ENCODE measurements around the gene MRPL19. TPM values are rescaled to one million over a fixed set of nuclear protein-coding genes. Genes with fewer than 3 reads are reported as not detected.
"Not testable (repeated sequence)": the region's sequence is repeated elsewhere in the genome, so short reads cannot be mapped to it uniquely, and the experiment has no call there.

Gene MRPL19
- total and polyA plus RNA-seq, 2 experiments from 2014 or later: 54.6 to 59.7 TPM

- no peaks in the 10 kb centered on the region for H3K36me3 ChIP-seq
- TF ChIP-seq CTCF (IDR thresholded peaks at IDR 0.05; ENCODE audit: low read depth, low read length): no peak
- no peaks in the 10 kb centered on the region for H3K4me1 ChIP-seq (ENCODE audit: low read depth)
- H3K4me3 ChIP-seq: no peak overlapping the region
- H3K9me3 ChIP-seq (ENCODE audit: low read depth): no peaks in the 10 kb centered on the region
- H3K27me3 ChIP-seq: no peaks in the 10 kb centered on the region
- H3K27ac ChIP-seq: no peak overlapping the region
- DNase-seq (ENCODE audit: low read depth in 1 of 2, low spot score in 1 of 2): no peak
These were observed 33.0 kb downstream of the MRPL19 start for GRCh38 chr2:75679556-75679955.

- no peak for TF ChIP-seq CTCF (IDR thresholded peaks at IDR 0.05; ENCODE audit: low read depth, low read length)
- Histone ChIP-seq H3K4me1 (ENCODE audit: low read depth) (no peaks in the 10 kb centered on the region), H3K27me3 (no peaks in the 10 kb centered on the region), H3K27ac (no peak overlapping the region), H3K4me3 (no peak overlapping the region), H3K36me3 (no peaks in the 10 kb centered on the region), H3K9me3 (ENCODE audit: low read depth) (no peaks in the 10 kb centered on the region)
- no peak for DNase-seq (ENCODE audit: low read depth in 1 of 2, low spot score in 1 of 2)
These were observed 33.8 kb downstream of the MRPL19 start for GRCh38 chr2:75680402-75680801.

GRCh38 chr2:75683430-75683829, 36.8 kb downstream of the MRPL19 start:
- not testable (repeated sequence) for H3K27ac ChIP-seq; H3K27me3 ChIP-seq; H3K4me1 ChIP-seq (ENCODE audit: low read depth); H3K9me3 ChIP-seq (ENCODE audit: low read depth); DNase-seq (ENCODE audit: low read depth in 1 of 2, low spot score in 1 of 2); H3K4me3 ChIP-seq
- H3K36me3 ChIP-seq: peaks cover 12% of the 10 kb centered on the region

- TF ChIP-seq CTCF (IDR thresholded peaks at IDR 0.05; ENCODE audit: low read depth, low read length): no peak
- Histone ChIP-seq H3K27me3 (no peaks in the 10 kb centered on the region), H3K4me3 (no peak overlapping the region), H3K27ac (no peak overlapping the region), H3K9me3 (ENCODE audit: low read depth) (no peaks in the 10 kb centered on the region), H3K36me3 (peaks cover 26% of the 10 kb centered on the region), H3K4me1 (ENCODE audit: low read depth) (no peaks in the 10 kb centered on the region)
- DNase-seq (ENCODE audit: low read depth in 1 of 2, low spot score in 1 of 2): no peak
These were observed 41.6 kb downstream of the MRPL19 start for GRCh38 chr2:75688196-75688595.

GRCh38 chr2:75698918-75699317, 52.3 kb downstream of the MRPL19 start:
- Histone ChIP-seq H3K36me3 (peaks cover 28% of the 10 kb centered on the region), H3K27me3 (no peaks in the 10 kb centered on the region), H3K4me3 (no peak overlapping the region), H3K4me1 (ENCODE audit: low read depth) (no peaks in the 10 kb centered on the region), H3K9me3 (ENCODE audit: low read depth) (no peaks in the 10 kb centered on the region), H3K27ac (no peak overlapping the region)
- TF ChIP-seq CTCF (IDR thresholded peaks at IDR 0.05; ENCODE audit: low read depth, low read length): no peak
- DNase-seq (ENCODE audit: low read depth in 1 of 2, low spot score in 1 of 2): peak in 1 of 2 donors; percentile 19

GRCh38 chr2:75702593-75702992, 56.0 kb downstream of the MRPL19 start:
- H3K4me3 ChIP-seq: no peak overlapping the region
- DNase-seq (ENCODE audit: low read depth in 1 of 2, low spot score in 1 of 2): no peak
- H3K9me3 ChIP-seq (ENCODE audit: low read depth): no peaks in the 10 kb centered on the region
- peaks cover 34% of the 10 kb centered on the region for H3K36me3 ChIP-seq
- TF ChIP-seq CTCF (IDR thresholded peaks at IDR 0.05; ENCODE audit: low read depth, low read length): no peak
- H3K27me3 ChIP-seq: no peaks in the 10 kb centered on the region
- H3K27ac ChIP-seq: no peak overlapping the region
- peaks cover 12% of the 10 kb centered on the region for H3K4me1 ChIP-seq (ENCODE audit: low read depth)

All from cardiac muscle cell (in vitro differentiated cells and primary cell).